ENCODE measurements around the gene ABO. TPM values are rescaled to one million over a fixed set of nuclear protein-coding genes. Genes with fewer than 3 reads are reported as not detected.

ABO gene
- total and polyA plus RNA-seq, 2 donors (not counting 3 experiments of a cell fraction or from before 2014, with no cell fraction given), result not detected

GRCh38 chr9:133304477-133305377, 29.7 kb upstream of the ABO start:
- Histone ChIP-seq H3K4me3 (replicated peaks in 1 of 3; ENCODE audit: insufficient read depth in 1 of 3, low read depth in 1 of 3, low read length in 3 of 3) (no peak overlapping the region), H3K36me3 (ENCODE audit: control insufficient read depth in 2 of 2, extremely low read depth in 1 of 2, insufficient read depth in 2 of 2, low read length in 2 of 2) (no peaks in the 10 kb centered on the region), H3K9me1 (replicated peaks; ENCODE audit: control insufficient read depth, extremely low read depth, insufficient read depth, low read length) (no peaks in the 10 kb centered on the region), H3K27ac (ENCODE audit: insufficient read depth, low read depth, low read length) (no peak overlapping the region), H3K9me3 (replicated peaks; ENCODE audit: control insufficient read depth, insufficient read depth, low read length) (no peaks in the 10 kb centered on the region), H3K4me2 (ENCODE audit: insufficient read depth, low read length) (no peak overlapping the region), H3K9ac (replicated peaks; ENCODE audit: extremely low read depth, insufficient read depth, low read length) (no peak overlapping the region), H3K4me1 (ENCODE audit: control insufficient read depth, extremely low read depth, insufficient read depth, low read length) (no peaks in the 10 kb centered on the region), H2AFZ (ENCODE audit: low read depth, low read length) (no peak overlapping the region), H3K79me2 (ENCODE audit: control insufficient read depth, insufficient read depth, low read length) (no peaks in the 10 kb centered on the region), H3K27me3 (ENCODE audit: control insufficient read depth in 2 of 2, insufficient read depth in 2 of 2, low read length in 2 of 2) (peaks cover 0 to 4% of the 10 kb centered on the region in 2 experiments), H4K20me1 (replicated peaks; ENCODE audit: control insufficient read depth, extremely low read depth, insufficient read depth, low read length) (no peaks in the 10 kb centered on the region)
- dilution Hi-C loops (cut with MboI; ENCODE audit: extremely low pct_ligation_motif_present, low sequenced_read_pairs) (no loop called here), intact Hi-C loops (cut with micrococcal nuclease) (no loop called here)
- DNase-seq (ENCODE audit: low read depth, low spot score) (no peak), FAIRE-seq (no peak)
- CTCF ChIA-PET, result no interaction called here
- POLR2A ChIA-PET, result no interaction called here
- BruUV-seq (replicated peaks), result no TSS peak
- TF ChIP-seq MYC (IDR thresholded peaks at IDR 0.05; ENCODE audit: low read depth, low read length) (no peak), CTCF (IDR thresholded peaks at IDR 0.05; ENCODE audit: extremely low read depth in 1 of 2, insufficient read depth in 1 of 2, low read depth in 1 of 2, low read length in 2 of 2) (no peak), MAX (IDR thresholded peaks at IDR 0.05; ENCODE audit: insufficient read depth, insufficient read length) (no peak), POLR2AphosphoS5 (IDR thresholded peaks at IDR 0.05; ENCODE audit: insufficient read depth, low read depth, low read length) (no peak)

- Histone ChIP-seq H3K9me1 (replicated peaks; ENCODE audit: control insufficient read depth, extremely low read depth, insufficient read depth, low read length) (no peaks in the 10 kb centered on the region), H3K9me3 (replicated peaks; ENCODE audit: control insufficient read depth, insufficient read depth, low read length) (no peaks in the 10 kb centered on the region), H3K27ac (ENCODE audit: insufficient read depth, low read depth, low read length) (no peak overlapping the region), H3K27me3 (ENCODE audit: control insufficient read depth in 2 of 2, insufficient read depth in 2 of 2, low read length in 2 of 2) (peaks cover 0 to 2% of the 10 kb centered on the region in 2 experiments), H3K4me2 (ENCODE audit: insufficient read depth, low read length) (no peak overlapping the region), H4K20me1 (replicated peaks; ENCODE audit: control insufficient read depth, extremely low read depth, insufficient read depth, low read length) (no peaks in the 10 kb centered on the region), H3K4me1 (ENCODE audit: control insufficient read depth, extremely low read depth, insufficient read depth, low read length) (no peaks in the 10 kb centered on the region), H3K36me3 (ENCODE audit: control insufficient read depth in 2 of 2, extremely low read depth in 1 of 2, insufficient read depth in 2 of 2, low read length in 2 of 2) (no peaks in the 10 kb centered on the region), H3K9ac (replicated peaks; ENCODE audit: extremely low read depth, insufficient read depth, low read length) (no peak overlapping the region), H3K4me3 (replicated peaks in 1 of 3; ENCODE audit: insufficient read depth in 1 of 3, low read depth in 1 of 3, low read length in 3 of 3) (no peak overlapping the region), H3K79me2 (ENCODE audit: control insufficient read depth, insufficient read depth, low read length) (no peaks in the 10 kb centered on the region), H2AFZ (ENCODE audit: low read depth, low read length) (no peak overlapping the region)
- dilution Hi-C loops (cut with MboI; ENCODE audit: extremely low pct_ligation_motif_present, low sequenced_read_pairs) (no loop called here), intact Hi-C loops (cut with micrococcal nuclease) (no loop called here)
- ChIA-PET POLR2A (no interaction called here), CTCF (interaction anchor here (1.2 kb wide), 1 partner anchor 118 kb away, joined by 3 read pairs; no protein-coding TSS in a partner anchor)
- DNase-seq (ENCODE audit: low read depth, low spot score) (no peak), FAIRE-seq (no peak)
- TF ChIP-seq POLR2A (IDR thresholded peaks at IDR 0.05; ENCODE audit: low read depth, low read length) (no peak), EZH2 (IDR thresholded peaks at IDR 0.05; ENCODE audit: borderline replicate concordance, low read depth, low read length, severe bottlenecking) (no peak), MYC (IDR thresholded peaks at IDR 0.05; ENCODE audit: low read depth, low read length) (no peak), CTCF (IDR thresholded peaks at IDR 0.05; ENCODE audit: extremely low read depth in 1 of 2, insufficient read depth in 1 of 2, low read depth in 1 of 2, low read length in 2 of 2) (no peak), POLR2AphosphoS5 (IDR thresholded peaks at IDR 0.05; ENCODE audit: insufficient read depth, low read depth, low read length) (no peak), JUN (IDR thresholded peaks at IDR 0.05; ENCODE audit: borderline replicate concordance, insufficient read depth, insufficient read length, low read depth) (no peak), GATA2 (IDR thresholded peaks at IDR 0.05; ENCODE audit: insufficient read depth, insufficient read length, low read depth, low read length) (no peak), FOS (IDR thresholded peaks at IDR 0.05; ENCODE audit: borderline replicate concordance, insufficient read depth, low read length) (no peak), MAX (IDR thresholded peaks at IDR 0.05; ENCODE audit: insufficient read depth, insufficient read length) (no peak)
- no TSS peak for BruUV-seq (replicated peaks)
Observed at GRCh38 chr9:133304158-133304470, 29.1 kb upstream of the ABO start.

Data from endothelial cell of umbilical vein (primary cell).